K562 (cell line): Measurements from ENCODE around the gene FANCD2OS. TPM values are rescaled to one million over a fixed set of nuclear protein-coding genes. Genes with fewer than 3 reads are reported as not detected.

Experiments used
- CCNT2 ChIP-seq: IDR thresholded peaks from 2 replicates; pipeline ENCODE4 v1.6.1; 2011; ENCODE audit warnings: borderline replicate concordance, low read depth, mild to moderate bottlenecking, moderate library complexity, mixed read lengths, low read length; ENCODE audit not compliant: insufficient read length; ENCODE audit errors: extremely low read depth
- HOXB6 ChIP-seq: fragments of 250-450 bp; sonication (Bioruptor Pico); IDR thresholded peaks from 2 replicates; pipeline ENCODE4 v1.5.1; 2022; ENCODE audit warnings: mild to moderate bottlenecking, borderline replicate concordance
- KDM4B ChIP-seq, 2 experiments: fragments of 450-650 bp in 1 of 2; sonication (generic) in 1 of 2; IDR thresholded peaks; 2 replicates each; pipeline ENCODE4 v1.6.1; 2016 to 2017; ENCODE audit warnings: borderline replicate concordance in 2 of 2, antibody characterized with exemption in 1 of 2, low read depth in 1 of 2, mild to moderate bottlenecking in 1 of 2
- MCM2 ChIP-seq: fragments of 450-650 bp; IDR thresholded peaks from 2 replicates; pipeline ENCODE4 v1.6.1; 2017; ENCODE audit warnings: low read depth, mild to moderate bottlenecking
- MYC ChIP-seq, 2 experiments: fragments of 250-450 bp in 1 of 2; sonication (Bioruptor Pico) in 1 of 2; IDR thresholded peaks; 2 replicates each; pipeline versions ENCODE4 v1.5.1 to v1.6.1; 2012 to 2021; ENCODE audit warnings: low read depth in 2 of 2, borderline replicate concordance in 1 of 2, improper control_type of control experiment in 1 of 2, low read length in 1 of 2, mild to moderate bottlenecking in 1 of 2, moderate library complexity in 1 of 2
- NFRKB ChIP-seq: fragments of 450-650 bp; IDR thresholded peaks from 2 replicates; pipeline ENCODE4 v1.6.1; 2016; ENCODE audit warnings: low read depth
- NFYB ChIP-seq: IDR thresholded peaks from 2 replicates; pipeline ENCODE4 v1.6.1; 2011; ENCODE audit warnings: mild to moderate bottlenecking, moderate library complexity; ENCODE audit not compliant: insufficient read length; ENCODE audit errors: extremely low read depth
- PML ChIP-seq: IDR thresholded peaks from 2 replicates; pipeline ENCODE4 v1.6.1; 2012; ENCODE audit warnings: low read length, inconsistent platforms
- SIN3A ChIP-seq, 2 experiments: fragments of 150-350 bp in 1 of 2; IDR thresholded peaks; 2 replicates each; pipeline ENCODE4 v1.6.1; 2011 to 2016; ENCODE audit warnings: borderline replicate concordance in 2 of 2, low read depth in 2 of 2, low read length in 2 of 2, mild to moderate bottlenecking in 2 of 2, moderate library complexity in 2 of 2; ENCODE audit not compliant: control insufficient read depth in 1 of 2
- SMAD1 ChIP-seq: fragments of 150-350 bp; IDR thresholded peaks from 2 replicates; pipeline ENCODE4 v1.6.1; 2014; ENCODE audit warnings: low read length, low read depth; ENCODE audit not compliant: partially characterized antibody
- SOX6 ChIP-seq: fragments of 450-650 bp; IDR thresholded peaks from 2 replicates; pipeline ENCODE4 v1.6.1; 2014; ENCODE audit warnings: mild to moderate bottlenecking
- ZNF785 ChIP-seq: fragments of 250-450 bp; sonication (Bioruptor Pico); IDR thresholded peaks from 2 replicates; pipeline ENCODE4 v1.4.0; 2020; ENCODE audit warnings: mild to moderate bottlenecking
- polyA plus RNA-seq, 8 experiments: library from polyadenylated mRNA; depleted of rRNA in 4 of 8; stranded (reverse) in 5 of 8; unstranded in 3 of 8; fragments of >200 nt; fragmentation: Nextera tagmentation in 2 of 8; fragmentation: Illumina TruSeq in 1 of 8; extraction: Ambion mirVana in 2 of 8; extraction: Trizol in 1 of 8; gene quantifications; 2 replicates each; pipeline versions ENCODE4 v1.2.1 to v1.2.3, GENCODE V29; 2011 to 2014; ENCODE audit warnings: inconsistent platforms in 1 of 8, missing spikeins in 1 of 8
- total RNA-seq, 7 experiments: library from RNA; depleted of rRNA in 6 of 7; stranded (reverse); fragments of >200 nt in 6 of 7; fragmentation: Illumina TruSeq in 2 of 7; extraction: Trizol in 2 of 7; gene quantifications; 2 replicates each; pipeline versions ENCODE4 v1.2.1 to v1.2.3, GENCODE V29; 2011 to 2021; ENCODE audit warnings: low replicate concordance in 1 of 7
- TF ChIP-seq, protein P1 (sequence below): sonication (generic); formaldehyde crosslinking; IDR thresholded peaks from 2 replicates; pipeline ENCODE4 v1.8.0; 2023; ENCODE audit warnings: mild to moderate bottlenecking, missing genetic modification reagents
- TF ChIP-seq, protein P2 (sequence below): fragments of 450-650 bp; IDR thresholded peaks from 2 replicates; pipeline ENCODE4 v1.6.1; 2016
- TF ChIP-seq, protein P3 (sequence below): sonication (generic); formaldehyde crosslinking; IDR thresholded peaks from 2 replicates; pipeline ENCODE4 v1.8.1; 2023; ENCODE audit warnings: mild to moderate bottlenecking, missing genetic modification reagents

Gene FANCD2OS
- total and polyA plus RNA-seq, 9 of the 15 experiments (the other 6 are each of a cell fraction or from before 2014, with no cell fraction given) = not detected

GRCh38 chr3:10115326-10116137 is 7.5 kb upstream of the FANCD2OS start, which contains the start of gene BRK1 (continued):
- TF ChIP-seq CCNT2 (peak; percentile 53), MYC (IDR thresholded peaks at IDR 0.05; ENCODE audit: low read depth, low read length) (peak; percentile 96), MYC (CRISPR knock-in tag; IDR thresholded peaks at IDR 0.05; ENCODE audit: borderline replicate concordance, low read depth) (peak; percentile 68; the same call in 1 of the 2 replicates), MCM2 (no peak), ZNF785 (CRISPR knock-in tag) (no peak), SIN3A (IDR thresholded peaks at IDR 0.05; ENCODE audit: borderline replicate concordance in 2 of 2, control insufficient read depth in 1 of 2, low read depth in 2 of 2, low read length in 2 of 2) (peak; percentile 72 to 84), PML (peak; percentile 94), HOXB6 (CRISPR knock-in tag) (no peak), NFRKB (peak; percentile 68; the same call in 1 of the 2 replicates), KDM4B (IDR thresholded peaks at IDR 0.05; ENCODE audit: borderline replicate concordance in 2 of 2, low read depth in 1 of 2) (no peak), NFYB (no peak), SOX6 (peak; percentile 45; the same call in 1 of the 2 replicates), SMAD1 (peak; percentile 96)
- TF ChIP-seq, protein P1, sequence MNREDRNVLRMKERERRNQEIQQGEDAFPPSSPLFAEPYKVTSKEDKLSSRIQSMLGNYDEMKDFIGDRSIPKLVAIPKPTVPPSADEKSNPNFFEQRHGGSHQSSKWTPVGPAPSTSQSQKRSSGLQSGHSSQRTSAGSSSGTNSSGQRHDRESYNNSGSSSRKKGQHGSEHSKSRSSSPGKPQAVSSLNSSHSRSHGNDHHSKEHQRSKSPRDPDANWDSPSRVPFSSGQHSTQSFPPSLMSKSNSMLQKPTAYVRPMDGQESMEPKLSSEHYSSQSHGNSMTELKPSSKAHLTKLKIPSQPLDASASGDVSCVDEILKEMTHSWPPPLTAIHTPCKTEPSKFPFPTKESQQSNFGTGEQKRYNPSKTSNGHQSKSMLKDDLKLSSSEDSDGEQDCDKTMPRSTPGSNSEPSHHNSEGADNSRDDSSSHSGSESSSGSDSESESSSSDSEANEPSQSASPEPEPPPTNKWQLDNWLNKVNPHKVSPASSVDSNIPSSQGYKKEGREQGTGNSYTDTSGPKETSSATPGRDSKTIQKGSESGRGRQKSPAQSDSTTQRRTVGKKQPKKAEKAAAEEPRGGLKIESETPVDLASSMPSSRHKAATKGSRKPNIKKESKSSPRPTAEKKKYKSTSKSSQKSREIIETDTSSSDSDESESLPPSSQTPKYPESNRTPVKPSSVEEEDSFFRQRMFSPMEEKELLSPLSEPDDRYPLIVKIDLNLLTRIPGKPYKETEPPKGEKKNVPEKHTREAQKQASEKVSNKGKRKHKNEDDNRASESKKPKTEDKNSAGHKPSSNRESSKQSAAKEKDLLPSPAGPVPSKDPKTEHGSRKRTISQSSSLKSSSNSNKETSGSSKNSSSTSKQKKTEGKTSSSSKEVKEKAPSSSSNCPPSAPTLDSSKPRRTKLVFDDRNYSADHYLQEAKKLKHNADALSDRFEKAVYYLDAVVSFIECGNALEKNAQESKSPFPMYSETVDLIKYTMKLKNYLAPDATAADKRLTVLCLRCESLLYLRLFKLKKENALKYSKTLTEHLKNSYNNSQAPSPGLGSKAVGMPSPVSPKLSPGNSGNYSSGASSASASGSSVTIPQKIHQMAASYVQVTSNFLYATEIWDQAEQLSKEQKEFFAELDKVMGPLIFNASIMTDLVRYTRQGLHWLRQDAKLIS (CRISPR knock-in tag) = peak; percentile 79
- TF ChIP-seq, protein P2, sequence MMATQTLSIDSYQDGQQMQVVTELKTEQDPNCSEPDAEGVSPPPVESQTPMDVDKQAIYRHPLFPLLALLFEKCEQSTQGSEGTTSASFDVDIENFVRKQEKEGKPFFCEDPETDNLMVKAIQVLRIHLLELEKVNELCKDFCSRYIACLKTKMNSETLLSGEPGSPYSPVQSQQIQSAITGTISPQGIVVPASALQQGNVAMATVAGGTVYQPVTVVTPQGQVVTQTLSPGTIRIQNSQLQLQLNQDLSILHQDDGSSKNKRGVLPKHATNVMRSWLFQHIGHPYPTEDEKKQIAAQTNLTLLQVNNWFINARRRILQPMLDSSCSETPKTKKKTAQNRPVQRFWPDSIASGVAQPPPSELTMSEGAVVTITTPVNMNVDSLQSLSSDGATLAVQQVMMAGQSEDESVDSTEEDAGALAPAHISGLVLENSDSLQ = peak; percentile 50; the same call in 1 of the 2 replicates
- TF ChIP-seq, protein P3, sequence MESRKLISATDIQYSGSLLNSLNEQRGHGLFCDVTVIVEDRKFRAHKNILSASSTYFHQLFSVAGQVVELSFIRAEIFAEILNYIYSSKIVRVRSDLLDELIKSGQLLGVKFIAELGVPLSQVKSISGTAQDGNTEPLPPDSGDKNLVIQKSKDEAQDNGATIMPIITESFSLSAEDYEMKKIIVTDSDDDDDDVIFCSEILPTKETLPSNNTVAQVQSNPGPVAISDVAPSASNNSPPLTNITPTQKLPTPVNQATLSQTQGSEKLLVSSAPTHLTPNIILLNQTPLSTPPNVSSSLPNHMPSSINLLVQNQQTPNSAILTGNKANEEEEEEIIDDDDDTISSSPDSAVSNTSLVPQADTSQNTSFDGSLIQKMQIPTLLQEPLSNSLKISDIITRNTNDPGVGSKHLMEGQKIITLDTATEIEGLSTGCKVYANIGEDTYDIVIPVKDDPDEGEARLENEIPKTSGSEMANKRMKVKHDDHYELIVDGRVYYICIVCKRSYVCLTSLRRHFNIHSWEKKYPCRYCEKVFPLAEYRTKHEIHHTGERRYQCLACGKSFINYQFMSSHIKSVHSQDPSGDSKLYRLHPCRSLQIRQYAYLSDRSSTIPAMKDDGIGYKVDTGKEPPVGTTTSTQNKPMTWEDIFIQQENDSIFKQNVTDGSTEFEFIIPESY (CRISPR knock-in tag) = peak; percentile 71; the same call in 1 of the 2 replicates
